ENCODE results near the gene EXOC8. TPM values are rescaled to one million over a fixed set of nuclear protein-coding genes. Genes with fewer than 3 reads are reported as not detected.

EXOC8 gene
- polyA plus RNA-seq, 2 of the 4 experiments (the other 2 are of a cell fraction): 7.7 to 9.8 TPM

DNA sequence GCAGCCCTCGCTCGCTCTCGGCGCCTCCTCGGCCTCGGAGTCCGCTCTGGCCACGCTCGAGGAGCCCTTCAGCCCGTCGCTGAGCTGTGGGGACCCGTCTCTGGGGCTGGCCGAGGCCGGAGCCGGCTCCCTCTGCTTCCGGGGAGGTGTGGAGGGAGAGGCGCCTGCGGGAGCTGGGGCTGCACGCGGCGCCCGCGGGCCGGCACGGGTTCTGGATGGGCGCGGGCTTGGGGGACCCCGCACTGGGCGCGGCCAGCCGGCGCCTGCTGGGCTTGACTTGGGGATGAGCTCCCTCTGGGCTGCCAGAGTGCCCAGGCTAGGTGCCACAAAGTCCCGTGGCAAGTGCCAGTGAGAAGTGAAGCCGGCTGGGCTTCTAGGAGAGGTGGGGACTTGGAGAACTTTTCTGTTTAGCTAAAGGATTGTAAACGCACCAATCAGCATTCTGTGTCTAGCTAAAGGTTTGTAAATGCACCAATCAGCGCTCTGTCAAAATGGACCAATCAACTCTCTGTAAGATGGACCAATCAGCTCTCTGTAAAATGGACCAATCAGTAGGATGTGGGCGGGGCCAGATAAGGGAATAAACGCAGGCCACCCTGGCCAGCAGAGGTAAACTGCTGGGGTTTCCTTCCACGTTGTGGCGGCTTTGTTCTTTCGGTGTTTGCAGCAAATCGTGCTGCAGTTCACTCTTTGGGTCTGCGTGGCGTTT, 20.2 kb downstream of the EXOC8 start (continued):
- TF ChIP-seq REST (IDR thresholded peaks at IDR 0.05): no peak

GRCh38 chr1:231315887-231316286, 21.8 kb downstream of the EXOC8 start:
- no peak overlapping the region for H3K4me2 ChIP-seq
- peak; percentile 33 to 58 for DNase-seq (ENCODE audit: low read depth in 1 of 2, low spot score in 1 of 2)
- H3K9me3 ChIP-seq: no peaks in the 10 kb centered on the region
- no peak overlapping the region for H3K27ac ChIP-seq
- no peak for FAIRE-seq
- POLR2A ChIA-PET: no interaction called here
- WGBS (ENCODE audit: missing lambda C conversion rate): 41% methylated on average over 11 of the region's 11 CpGs
- no peak overlapping the region for H3K4me3 ChIP-seq
- CTCF ChIA-PET: interaction anchor here (0.6 to 2.3 kb wide), 18 partner anchors 9 to 1022 kb away, joined by 3 to 11 read pairs (median 3); partner anchors contain the start of genes EXOC8 and SPRTN
- H3K4me1 ChIP-seq: no peaks in the 10 kb centered on the region
- peak; percentile 79 to 98 for ATAC-seq
- peak; percentile 57 to 73 for TF ChIP-seq RAD21 (conservative IDR thresholded peaks at IDR 0.05 in 1 of 2, IDR thresholded peaks at IDR 0.05 in 1 of 2)
- TF ChIP-seq SMC3 (IDR thresholded peaks at IDR 0.05): peak; percentile 67
- peak; percentile 61 for TF ChIP-seq CTCF (IDR thresholded peaks at IDR 0.05)
- TF ChIP-seq BHLHE40 (IDR thresholded peaks at IDR 0.05; ENCODE audit: low read depth, low read length): no peak

GRCh38 chr1:231313661-231314060, 24.0 kb downstream of the EXOC8 start:
- TF ChIP-seq TFCP2L1 (CRISPR knock-in tag; IDR thresholded peaks at IDR 0.05) (no peak), JUNB (IDR thresholded peaks at IDR 0.05) (no peak), ZC3H11A (IDR thresholded peaks at IDR 0.05) (no peak), FOSB (CRISPR knock-in tag; IDR thresholded peaks at IDR 0.05) (no peak), NFE2L2 (conservative IDR thresholded peaks at IDR 0.05; ENCODE audit: low read length) (no peak), KDM1A (IDR thresholded peaks at IDR 0.05; ENCODE audit: low read depth) (no peak)
- H3K9me3 ChIP-seq: no peaks in the 10 kb centered on the region
- 37% methylated on average over 4 of the region's 4 CpGs for WGBS (ENCODE audit: missing lambda C conversion rate)
- ATAC-seq (no peak), FAIRE-seq (no peak), DNase-seq (ENCODE audit: low read depth in 1 of 2, low spot score in 1 of 2) (no peak)
- ChIA-PET CTCF (interaction anchor here (1.2 to 1.8 kb wide), 3 partner anchors 17 to 1581 kb away, joined by 3 to 4 read pairs (median 3); no protein-coding TSS in a partner anchor), POLR2A (no interaction called here)
- no peaks in the 10 kb centered on the region for H3K4me1 ChIP-seq
- no peak overlapping the region for H3K27ac ChIP-seq
- no peak overlapping the region for H3K4me2 ChIP-seq
- H3K4me3 ChIP-seq: no peak overlapping the region

GRCh38 chr1:231312432-231312788, 25.2 kb downstream of the EXOC8 start:
- TF ChIP-seq HDAC2 (IDR thresholded peaks at IDR 0.05) (no peak), KDM1A (IDR thresholded peaks at IDR 0.05; ENCODE audit: low read depth) (no peak), SREBF2 (IDR thresholded peaks at IDR 0.05) (no peak), NR3C1 (IDR thresholded peaks at IDR 0.05) (no peak), CBX8 (IDR thresholded peaks at IDR 0.05) (no peak), EHMT2 (IDR thresholded peaks at IDR 0.05; ENCODE audit: low read depth) (no peak), CHD2 (IDR thresholded peaks at IDR 0.05; ENCODE audit: low read length, partially characterized antibody) (no peak)
- TF ChIP-seq, protein P1, sequence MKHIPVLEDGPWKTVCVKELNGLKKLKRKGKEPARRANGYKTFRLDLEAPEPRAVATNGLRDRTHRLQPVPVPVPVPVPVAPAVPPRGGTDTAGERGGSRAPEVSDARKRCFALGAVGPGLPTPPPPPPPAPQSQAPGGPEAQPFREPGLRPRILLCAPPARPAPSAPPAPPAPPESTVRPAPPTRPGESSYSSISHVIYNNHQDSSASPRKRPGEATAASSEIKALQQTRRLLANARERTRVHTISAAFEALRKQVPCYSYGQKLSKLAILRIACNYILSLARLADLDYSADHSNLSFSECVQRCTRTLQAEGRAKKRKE (CRISPR knock-in tag; IDR thresholded peaks at IDR 0.05; ENCODE audit: low read depth): no peak
- CTCF ChIA-PET: interaction anchor here (1.0 to 1.8 kb wide), 3 partner anchors 7 to 280 kb away, joined by 3 to 4 read pairs (median 3); no protein-coding TSS in a partner anchor
- WGBS (ENCODE audit: missing lambda C conversion rate): 74% methylated on average over 5 of the region's 5 CpGs
- DNase-seq (ENCODE audit: low read depth in 1 of 2, low spot score in 1 of 2) (no peak), FAIRE-seq (no peak), ATAC-seq (no peak)
- Histone ChIP-seq H3K4me2 (no peak overlapping the region), H3K4me3 (no peak overlapping the region), H3K27ac (no peak overlapping the region), H3K9me3 (no peaks in the 10 kb centered on the region), H3K4me1 (no peaks in the 10 kb centered on the region)
- POLR2A ChIA-PET: no interaction called here
